Activated CD8-positive, alpha-beta memory T cell treated with anti-CD3 and anti-CD28 coated beads for 36 hours (primary cell): ENCODE data around the gene FGF2. TPM values are rescaled to one million over a fixed set of nuclear protein-coding genes. Genes with fewer than 3 reads are reported as not detected.
"Not testable (repeated sequence)": the region's sequence is repeated elsewhere in the genome, so short reads cannot be mapped to it uniquely, and the experiment has no call there.

Experiments used
- CTCF ChIA-PET: fragments of 350-600 bp; sonication (Branson Sonifier 250); formaldehyde crosslinking; loops from one replicate; lab custom pipeline; 2021; ENCODE audit warnings: antibody characterized with exemption; lab: Charles Lee
- POLR2A ChIA-PET: fragments of 350-600 bp; sonication (Branson Sonifier 250); formaldehyde crosslinking; loops from one replicate; lab custom pipeline; 2021; ENCODE audit warnings: antibody characterized with exemption; lab: Charles Lee
- total RNA-seq, 2 experiments: library from RNA; stranded (reverse); gene quantifications; one replicate each; pipeline ENCODE4 v1.2.3, GENCODE V29; 2021

FGF2 gene
- total RNA-seq, 2 experiments from 2014 or later, result 1.3 to 1.6 TPM

DNA sequence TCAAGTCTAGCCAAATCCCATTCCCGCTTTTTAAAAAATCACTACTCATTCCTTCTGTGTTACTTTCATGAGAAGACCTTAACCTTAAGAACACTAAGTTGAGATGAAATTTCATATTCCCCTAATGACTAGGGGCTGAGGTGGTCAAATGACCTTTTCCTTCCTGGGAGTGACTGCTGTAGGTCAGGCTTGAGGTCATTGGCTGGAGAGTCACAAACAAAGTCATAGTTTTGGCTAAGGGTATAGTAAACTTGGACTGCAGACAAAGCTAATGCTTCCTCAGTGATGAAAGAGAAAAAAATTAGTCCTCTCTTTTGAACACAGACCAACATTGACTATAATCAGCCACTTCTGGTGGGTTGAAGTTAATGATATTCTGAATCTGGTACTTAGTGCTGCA, 16.0 kb upstream of the FGF2 start:
- CTCF ChIA-PET, result no interaction called here
- POLR2A ChIA-PET, result no interaction called here

DNA sequence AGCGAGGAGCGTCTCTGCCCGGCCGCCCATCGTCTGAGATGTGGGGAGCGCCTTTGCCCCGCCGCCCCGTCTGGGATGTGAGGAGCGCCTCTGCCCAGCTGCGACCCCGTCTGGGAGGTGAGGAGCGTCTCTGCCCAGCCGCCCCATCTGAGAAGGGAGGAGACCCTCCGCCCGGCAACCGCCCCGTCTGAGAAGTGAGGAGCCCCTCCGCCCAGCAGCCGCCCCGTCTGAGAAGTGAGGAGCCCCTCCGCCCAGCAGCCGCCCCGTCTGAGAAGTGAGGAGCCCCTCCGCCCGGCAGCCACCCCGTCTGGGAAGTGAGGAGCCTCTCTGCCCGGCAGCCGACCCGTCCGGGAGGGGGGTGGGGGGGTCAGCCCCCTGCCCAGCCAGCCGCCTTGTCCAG, 14.8 kb upstream of the FGF2 start:
- POLR2A ChIA-PET, CTCF ChIA-PET: not testable (repeated sequence)

DNA sequence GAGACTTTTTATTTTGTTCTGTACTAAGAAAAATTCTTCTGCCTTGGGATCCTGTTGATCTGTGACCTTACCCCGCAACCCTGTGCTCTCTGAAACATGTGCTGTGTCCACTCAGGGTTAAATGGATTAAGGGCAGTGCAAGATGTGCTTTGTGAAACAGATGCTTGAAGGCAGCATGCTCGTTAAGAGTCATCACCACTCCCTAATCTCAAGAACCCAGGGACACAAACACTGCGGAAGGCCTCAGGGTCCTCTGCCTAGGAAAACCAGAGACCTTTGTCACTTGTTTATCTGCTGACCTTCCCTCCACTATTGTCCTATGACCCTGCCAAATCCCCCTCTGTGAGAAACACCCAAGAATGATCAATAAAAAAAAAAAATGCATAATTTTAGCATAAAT, 13.8 kb upstream of the FGF2 start:
- CTCF ChIA-PET, POLR2A ChIA-PET: not testable (repeated sequence)

DNA sequence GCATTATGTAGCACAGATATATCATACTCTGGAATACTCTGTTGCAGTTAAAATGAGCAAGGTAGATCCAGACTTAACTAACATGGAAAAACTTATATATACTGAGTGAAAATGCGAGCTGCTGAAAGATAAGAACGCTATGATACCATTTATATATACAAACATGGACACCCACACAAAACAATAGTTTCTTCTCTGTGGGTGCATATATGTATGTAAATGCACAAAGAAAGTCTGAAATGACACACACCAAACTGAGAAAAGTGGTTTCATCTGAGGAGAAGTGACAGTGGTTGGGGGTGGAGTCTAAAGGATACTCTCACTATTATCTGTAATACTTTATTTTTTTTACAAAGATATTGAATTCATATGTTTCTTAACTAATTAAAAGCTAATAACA, 12.2 kb upstream of the FGF2 start:
- ChIA-PET CTCF (interaction anchor here (0.7 kb wide), 1 partner anchor 20 kb away, joined by 3 read pairs; no protein-coding TSS in a partner anchor), POLR2A (no interaction called here)

DNA sequence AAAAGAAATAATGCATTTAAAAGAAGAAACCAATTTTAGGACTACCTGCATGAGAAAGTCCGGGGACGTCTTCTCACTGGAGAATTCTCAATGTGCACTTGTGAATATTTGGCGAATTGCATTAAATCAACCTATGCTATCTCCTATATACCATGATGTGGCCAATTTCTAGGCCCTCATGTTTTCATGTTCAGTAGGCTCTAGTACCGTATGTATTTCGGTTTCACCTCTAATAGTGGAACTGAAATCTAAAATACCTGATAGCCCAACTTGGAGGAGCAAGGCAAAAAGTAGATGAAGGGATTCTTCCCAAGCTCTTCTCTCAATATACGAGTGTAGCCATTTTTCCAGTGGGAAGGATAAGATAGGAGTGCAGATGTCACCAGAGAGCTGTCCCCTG, 11.4 kb upstream of the FGF2 start:
- ChIA-PET POLR2A (no interaction called here), CTCF (interaction anchor here (0.7 kb wide), 1 partner anchor 20 kb away, joined by 3 read pairs; no protein-coding TSS in a partner anchor)

DNA sequence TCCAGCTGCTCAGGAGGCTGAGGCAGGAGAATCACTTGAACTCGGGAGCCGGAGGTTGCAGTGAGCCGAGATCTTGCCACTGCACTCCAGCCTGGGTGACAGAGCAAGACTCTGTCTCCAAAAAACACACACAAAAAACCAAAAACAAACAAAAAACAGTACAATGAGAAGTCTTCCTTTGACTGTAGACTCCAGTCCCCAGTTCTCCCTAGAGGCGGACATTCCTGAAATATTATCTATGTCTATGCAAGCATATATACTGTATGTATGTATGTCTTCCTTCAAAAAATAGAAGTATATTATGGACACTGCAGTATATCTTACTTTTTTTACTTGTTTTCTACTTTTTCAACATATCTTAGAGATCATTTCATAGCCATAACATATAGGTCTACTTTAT, 10.2 kb upstream of the FGF2 start:
- ChIA-PET POLR2A (no interaction called here), CTCF (no interaction called here)

DNA sequence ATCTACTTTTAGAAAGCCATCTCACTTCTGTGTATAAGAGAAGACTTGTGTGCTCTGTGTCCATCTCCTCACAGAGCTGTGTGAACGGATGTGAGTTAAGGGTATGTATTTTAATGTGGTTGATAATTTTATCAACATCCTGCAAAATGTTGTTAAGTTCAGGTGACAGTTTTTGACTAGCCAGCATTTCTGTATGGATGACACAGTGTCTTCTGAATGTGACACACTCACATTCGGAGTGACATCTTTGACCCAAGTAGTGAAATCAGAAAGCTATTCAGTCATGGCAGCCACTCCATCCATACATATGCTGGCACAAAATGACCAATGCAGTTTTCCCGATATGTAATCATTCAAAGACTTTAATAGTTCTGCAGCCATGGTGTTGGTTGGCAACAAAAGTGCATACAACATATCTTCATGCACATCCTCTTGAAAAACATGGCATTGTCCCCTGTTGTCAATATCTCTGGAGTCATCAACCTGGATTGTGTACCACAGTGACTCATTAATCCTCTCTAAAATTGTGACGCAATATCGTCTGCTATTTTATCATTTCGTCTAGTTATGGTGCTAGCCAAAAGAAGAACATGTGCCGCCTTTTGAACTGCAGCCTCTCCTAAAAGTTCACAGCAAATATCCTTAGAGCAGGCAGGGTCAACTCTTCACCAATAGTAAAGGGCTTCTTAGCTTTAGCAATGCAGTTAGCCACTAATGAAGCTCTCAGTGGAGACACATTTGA, 6.8 kb upstream of the FGF2 start:
- CTCF ChIA-PET, result no interaction called here
- POLR2A ChIA-PET, result no interaction called here

DNA sequence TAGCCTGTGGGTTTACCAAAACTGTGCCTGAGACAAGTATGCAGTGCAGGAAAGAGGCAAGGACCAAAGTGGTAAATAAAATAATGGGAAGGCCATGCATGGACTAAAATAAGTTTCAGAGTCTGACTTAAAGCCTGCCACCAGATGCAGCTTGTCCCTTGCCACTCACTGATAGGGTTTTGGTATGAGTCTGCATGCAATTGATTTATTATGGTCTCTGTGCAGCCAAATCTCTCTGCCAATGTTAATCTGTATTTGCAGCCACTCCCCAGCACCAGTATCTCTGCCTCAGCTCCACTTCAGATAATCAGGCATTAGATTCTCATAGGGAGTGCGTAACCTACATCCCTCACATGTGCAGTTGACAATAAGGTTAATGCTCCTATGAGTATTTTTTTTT, 5.5 kb upstream of the FGF2 start:
- ChIA-PET POLR2A (no interaction called here), CTCF (no interaction called here)

DNA sequence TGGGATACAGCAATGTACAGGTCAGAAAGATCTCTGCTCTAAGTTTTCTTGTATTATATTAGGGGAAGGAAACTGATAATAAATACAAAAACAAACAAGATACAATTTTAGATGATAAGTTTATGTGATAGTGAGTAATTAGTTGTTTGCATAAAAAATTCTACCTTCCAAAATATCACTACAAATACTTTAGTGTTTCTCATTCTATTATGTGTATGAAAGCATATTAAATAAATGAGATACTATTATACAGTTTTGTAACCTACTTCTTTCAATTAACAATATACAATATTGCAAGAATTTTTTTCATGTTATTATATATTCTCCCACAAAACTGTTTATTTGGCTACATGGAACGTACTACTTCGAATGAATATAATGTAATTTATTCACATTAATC, 4.2 kb upstream of the FGF2 start:
- CTCF ChIA-PET, result no interaction called here
- POLR2A ChIA-PET, result no interaction called here

DNA sequence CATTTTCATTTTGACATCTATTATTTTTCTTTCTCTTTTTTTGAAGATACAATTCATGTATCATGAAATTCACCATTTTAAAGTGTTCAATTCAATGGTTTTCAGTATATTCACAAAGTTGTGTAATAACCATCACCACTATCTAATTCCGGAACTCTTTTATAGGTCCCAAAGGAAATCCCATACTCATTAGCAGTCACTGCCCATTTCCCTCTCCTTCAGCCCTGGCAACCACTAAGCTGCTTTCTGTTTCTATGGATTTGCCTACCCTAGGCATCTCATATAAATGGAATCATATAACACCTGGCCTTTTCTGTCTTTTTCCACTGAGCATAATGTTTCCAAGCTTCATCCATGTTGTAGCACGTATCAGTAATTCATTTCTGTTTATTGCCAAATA, 3.2 kb upstream of the FGF2 start:
- ChIA-PET CTCF (no interaction called here), POLR2A (no interaction called here)

DNA sequence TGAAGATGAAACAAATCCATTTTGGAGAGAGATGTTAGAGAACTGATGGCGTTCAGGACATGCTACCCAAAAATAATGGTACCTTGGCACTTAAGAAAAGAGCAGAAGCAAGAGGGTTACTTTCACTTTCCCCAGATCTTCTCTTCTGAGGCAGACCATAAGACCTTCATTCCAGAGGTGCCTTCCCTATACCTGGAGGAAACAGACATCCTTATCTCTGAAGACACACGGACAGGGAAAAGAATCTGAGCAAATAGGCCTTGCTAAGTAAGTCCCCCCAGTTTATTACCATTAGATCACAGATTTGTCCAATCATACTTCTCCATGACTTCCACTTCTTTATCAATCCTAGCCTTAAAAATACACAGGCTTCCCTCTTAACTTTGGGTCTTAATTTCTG, 2.0 kb upstream of the FGF2 start:
- POLR2A ChIA-PET, result no interaction called here
- CTCF ChIA-PET, result no interaction called here

DNA sequence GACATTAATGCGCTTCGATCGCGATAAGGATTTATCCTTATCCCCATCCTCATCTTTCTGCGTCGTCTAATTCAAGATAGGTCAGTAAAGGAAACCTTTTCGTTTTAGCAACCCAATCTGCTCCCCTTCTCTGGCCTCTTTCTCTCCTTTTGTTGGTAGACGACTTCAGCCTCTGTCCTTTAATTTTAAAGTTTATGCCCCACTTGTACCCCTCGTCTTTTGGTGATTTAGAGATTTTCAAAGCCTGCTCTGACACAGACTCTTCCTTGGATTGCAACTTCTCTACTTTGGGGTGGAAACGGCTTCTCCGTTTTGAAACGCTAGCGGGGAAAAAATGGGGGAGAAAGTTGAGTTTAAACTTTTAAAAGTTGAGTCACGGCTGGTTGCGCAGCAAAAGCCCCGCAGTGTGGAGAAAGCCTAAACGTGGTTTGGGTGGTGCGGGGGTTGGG, 528 bp upstream of the FGF2 start:
- ChIA-PET CTCF (no interaction called here), POLR2A (no interaction called here)

DNA sequence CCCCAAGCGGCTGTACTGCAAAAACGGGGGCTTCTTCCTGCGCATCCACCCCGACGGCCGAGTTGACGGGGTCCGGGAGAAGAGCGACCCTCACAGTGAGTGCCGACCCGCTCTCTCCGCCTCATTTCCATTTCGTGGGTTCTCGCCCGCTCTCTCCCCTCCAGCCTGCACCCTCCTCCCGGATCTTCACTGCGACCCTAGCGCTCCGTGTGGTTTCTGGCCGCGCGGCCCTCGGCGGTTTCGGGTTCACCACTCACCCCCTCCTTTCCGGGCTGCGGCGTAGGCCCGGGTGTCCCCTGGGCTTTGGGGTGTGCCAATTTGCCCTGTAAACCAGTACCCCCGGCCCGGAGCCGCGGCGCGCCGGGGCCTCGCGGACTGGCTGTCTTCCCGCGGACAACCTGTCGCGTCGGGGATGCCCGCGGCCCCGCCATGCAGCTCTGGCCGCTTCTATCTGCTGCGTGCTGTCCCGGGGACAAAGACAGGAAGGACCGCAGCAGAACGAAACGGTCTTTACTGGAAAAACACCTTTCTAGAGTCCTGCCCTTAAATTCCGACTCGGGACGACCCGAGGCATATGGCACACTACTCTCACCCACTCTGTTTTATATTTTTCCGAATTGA, 737 bp downstream of the FGF2 start:
- CTCF ChIA-PET, result interaction anchor here (1.5 kb wide), 1 partner anchor 95 kb away, joined by 3 read pairs; the partner anchor contains the start of gene BBS12
- POLR2A ChIA-PET, result no interaction called here

DNA sequence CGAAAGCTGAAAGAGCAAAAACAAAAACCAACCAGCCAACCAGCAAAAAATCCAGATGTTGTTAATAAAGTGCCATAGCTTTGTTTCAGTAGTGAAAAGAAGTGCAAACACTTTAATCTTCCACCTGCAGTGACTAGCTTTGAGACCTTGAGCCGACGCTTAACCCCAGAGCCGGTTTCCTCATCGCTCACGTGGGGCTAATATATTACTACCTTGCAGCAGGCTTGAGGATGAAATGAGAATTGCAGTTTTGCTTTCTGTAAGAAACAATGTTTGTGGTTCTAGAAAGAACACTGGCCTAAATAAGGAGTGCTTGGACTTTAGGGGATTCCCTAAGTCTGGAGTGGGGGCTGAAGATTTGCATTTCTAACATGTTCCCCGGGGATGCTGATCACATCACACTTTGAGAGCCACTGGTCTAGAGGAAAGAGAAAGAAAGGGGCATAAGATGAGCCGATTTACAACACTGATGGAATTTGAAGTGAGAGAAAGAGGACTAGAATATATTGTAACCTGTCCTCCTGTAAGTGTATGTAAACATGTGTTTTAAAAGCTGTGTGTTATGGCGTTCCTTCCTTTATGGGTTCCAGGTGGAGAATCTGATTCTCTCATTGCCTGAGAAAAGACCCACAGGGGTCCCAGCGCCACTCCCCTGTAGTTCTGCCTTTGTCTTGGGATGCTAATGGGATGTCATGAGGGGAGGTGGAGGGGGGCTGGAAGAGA, 1.4 kb downstream of the FGF2 start:
- ChIA-PET POLR2A (no interaction called here), CTCF (interaction anchor here (1.5 kb wide), 1 partner anchor 95 kb away, joined by 3 read pairs; the partner anchor contains the start of gene BBS12)

DNA sequence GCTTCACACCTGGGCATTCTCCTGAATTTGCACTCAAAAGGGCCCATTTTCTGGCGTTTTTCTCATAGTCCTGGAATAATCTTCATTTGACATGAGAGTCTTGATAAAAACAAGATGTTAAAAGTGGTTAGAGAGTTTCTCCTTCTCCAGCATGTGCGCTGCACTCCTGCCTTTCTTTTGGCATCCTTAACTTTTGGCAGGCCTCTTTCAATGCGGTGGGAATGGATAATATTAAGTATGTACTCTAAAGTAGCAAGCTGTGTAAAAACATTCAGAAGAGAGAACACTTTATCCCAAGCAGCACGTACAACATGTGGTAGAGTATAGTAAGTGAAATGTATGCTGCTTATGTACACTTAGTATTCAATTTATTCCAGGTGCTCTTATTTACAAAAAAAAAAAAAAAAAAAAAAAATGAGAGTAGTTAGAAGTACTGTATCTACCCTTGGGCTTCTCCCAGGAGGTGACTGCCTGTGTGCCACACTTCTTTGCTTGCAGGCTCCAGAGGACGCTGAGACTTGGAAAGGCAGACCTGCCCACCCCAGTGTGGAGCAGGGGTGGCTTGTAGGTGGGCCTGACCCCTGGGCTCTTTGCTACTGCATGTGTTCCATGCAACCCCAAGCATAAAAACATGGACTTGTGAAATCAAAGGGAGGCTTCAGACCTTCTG, 3.9 kb downstream of the FGF2 start:
- ChIA-PET CTCF (no interaction called here), POLR2A (interaction anchor here (0.6 kb wide), 1 partner anchor 517 kb away, joined by 7 read pairs; no protein-coding TSS in a partner anchor)

DNA sequence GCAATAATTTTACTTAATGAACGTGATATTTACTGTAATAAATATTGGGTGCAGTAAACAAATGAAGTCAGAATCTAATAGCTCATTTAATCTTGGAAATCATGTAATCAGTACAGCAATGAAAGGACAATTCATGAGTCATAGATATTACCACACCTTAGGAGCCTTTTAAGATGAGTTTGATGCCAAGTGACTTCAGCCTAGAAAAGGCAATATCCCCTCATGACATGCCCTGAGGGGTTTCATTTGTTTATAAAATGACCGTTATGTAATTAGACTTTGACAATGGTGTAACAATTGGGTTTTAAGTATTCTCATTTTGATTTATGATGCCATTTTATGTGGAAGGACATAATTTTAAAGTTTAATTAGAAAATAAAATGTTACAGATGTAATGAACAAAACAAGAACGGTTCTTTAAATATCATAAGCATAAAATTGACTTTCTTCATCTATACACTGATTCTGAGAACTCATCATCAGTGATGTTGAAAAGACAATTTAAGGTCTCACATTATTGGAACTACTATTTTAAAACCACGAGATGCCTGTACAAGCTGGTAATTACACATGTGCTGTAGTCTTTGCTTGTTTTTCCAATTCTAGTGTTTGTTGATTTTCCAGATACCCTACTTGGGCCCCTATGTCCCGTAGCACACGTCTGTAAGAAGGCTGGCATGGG, 5.0 kb downstream of the FGF2 start:
- ChIA-PET CTCF (no interaction called here), POLR2A (interaction anchor here (0.6 kb wide), 1 partner anchor 516 kb away, joined by 7 read pairs; no protein-coding TSS in a partner anchor)

DNA sequence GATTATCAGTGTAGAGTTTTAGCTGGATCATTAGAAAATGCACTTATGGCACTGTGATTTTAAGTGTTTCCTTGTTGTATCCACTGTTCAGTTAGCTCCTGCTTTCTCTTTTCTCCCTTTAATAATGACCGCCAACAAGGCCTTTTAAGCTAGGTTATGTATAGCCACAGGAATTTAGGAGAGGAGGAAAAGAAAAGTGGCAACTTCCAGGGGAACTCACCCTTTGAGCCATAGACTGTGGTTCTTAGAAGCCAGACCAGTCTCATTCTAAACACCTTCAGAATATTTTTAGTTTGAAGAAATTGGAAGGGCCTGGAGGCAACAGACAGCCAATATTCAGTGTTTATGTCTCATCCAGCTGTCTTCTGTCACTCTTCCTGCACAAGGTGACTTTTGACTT, 6.1 kb downstream of the FGF2 start:
- CTCF ChIA-PET, result no interaction called here
- POLR2A ChIA-PET, result no interaction called here

DNA sequence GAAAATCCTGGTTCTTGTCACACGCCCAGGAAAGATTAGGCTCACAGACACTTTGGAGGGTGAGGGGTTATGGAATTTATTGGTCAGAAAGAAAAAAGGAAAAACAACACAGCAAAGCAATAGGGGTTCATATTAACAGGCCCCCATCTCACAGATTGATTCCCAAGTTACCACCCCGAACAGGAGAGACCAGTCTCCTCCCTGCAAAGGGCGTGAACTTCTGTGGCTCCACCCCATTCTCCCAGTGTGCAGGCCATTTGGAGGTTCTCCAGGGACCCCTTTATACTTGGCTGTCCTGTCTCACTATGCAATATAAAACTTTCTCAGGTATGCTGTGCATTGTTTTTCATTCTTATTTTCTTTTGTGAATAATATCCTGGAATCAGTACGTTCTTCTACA, 7.4 kb downstream of the FGF2 start:
- ChIA-PET POLR2A (no interaction called here), CTCF (no interaction called here)

DNA sequence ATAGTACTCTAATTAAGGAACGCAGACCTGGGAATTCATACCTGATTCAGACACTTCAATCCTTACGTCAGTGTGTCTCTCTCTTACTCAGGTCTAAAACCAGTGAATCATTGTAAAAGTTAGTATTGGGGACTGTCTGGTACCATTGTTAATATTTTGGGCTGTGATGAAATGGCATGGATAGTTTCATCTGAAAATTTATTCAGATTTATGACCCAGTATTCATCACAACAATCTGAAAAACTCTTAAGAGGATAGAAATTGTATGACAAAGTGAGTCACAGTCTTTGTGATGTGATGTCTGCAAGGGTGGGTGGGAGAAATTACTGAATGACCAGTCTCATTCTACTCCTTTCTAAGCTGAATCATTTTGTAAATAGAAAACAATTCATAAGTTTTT, 10.3 kb downstream of the FGF2 start:
- POLR2A ChIA-PET, result no interaction called here
- CTCF ChIA-PET, result no interaction called here
